VCaP (cell line): ENCODE measurements around the gene KCTD20.
"Not testable (repeated sequence)": the region's sequence is repeated elsewhere in the genome, so short reads cannot be mapped to it uniquely, and the experiment has no call there.

Source experiments
- H3K27ac ChIP-seq: fragments of 450-650 bp; 2 replicates; pipeline ENCODE4 v1.5.1; 2017
- TF ChIP-seq, protein P1 (sequence below): fragments of 450-650 bp; conservative IDR thresholded peaks from 2 replicates; pipeline ENCODE4 v1.5.1; 2017; ENCODE audit warnings: mild to moderate bottlenecking, moderate library complexity

The KCTD20 gene

GRCh38 chr6:36467625-36468024 is 24.8 kb downstream of the KCTD20 start:
- TF ChIP-seq, protein P1, sequence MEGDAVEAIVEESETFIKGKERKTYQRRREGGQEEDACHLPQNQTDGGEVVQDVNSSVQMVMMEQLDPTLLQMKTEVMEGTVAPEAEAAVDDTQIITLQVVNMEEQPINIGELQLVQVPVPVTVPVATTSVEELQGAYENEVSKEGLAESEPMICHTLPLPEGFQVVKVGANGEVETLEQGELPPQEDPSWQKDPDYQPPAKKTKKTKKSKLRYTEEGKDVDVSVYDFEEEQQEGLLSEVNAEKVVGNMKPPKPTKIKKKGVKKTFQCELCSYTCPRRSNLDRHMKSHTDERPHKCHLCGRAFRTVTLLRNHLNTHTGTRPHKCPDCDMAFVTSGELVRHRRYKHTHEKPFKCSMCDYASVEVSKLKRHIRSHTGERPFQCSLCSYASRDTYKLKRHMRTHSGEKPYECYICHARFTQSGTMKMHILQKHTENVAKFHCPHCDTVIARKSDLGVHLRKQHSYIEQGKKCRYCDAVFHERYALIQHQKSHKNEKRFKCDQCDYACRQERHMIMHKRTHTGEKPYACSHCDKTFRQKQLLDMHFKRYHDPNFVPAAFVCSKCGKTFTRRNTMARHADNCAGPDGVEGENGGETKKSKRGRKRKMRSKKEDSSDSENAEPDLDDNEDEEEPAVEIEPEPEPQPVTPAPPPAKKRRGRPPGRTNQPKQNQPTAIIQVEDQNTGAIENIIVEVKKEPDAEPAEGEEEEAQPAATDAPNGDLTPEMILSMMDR = no peak
- no peak overlapping the region for H3K27ac ChIP-seq

- no peak overlapping the region for H3K27ac ChIP-seq
- TF ChIP-seq, protein P1 = no peak
These were observed 26.4 kb downstream of the KCTD20 start for GRCh38 chr6:36469148-36469661.

GRCh38 chr6:36469946-36470345 is 27.1 kb downstream of the KCTD20 start:
- H3K27ac ChIP-seq = no peak overlapping the region
- TF ChIP-seq, protein P1 = no peak

DNA sequence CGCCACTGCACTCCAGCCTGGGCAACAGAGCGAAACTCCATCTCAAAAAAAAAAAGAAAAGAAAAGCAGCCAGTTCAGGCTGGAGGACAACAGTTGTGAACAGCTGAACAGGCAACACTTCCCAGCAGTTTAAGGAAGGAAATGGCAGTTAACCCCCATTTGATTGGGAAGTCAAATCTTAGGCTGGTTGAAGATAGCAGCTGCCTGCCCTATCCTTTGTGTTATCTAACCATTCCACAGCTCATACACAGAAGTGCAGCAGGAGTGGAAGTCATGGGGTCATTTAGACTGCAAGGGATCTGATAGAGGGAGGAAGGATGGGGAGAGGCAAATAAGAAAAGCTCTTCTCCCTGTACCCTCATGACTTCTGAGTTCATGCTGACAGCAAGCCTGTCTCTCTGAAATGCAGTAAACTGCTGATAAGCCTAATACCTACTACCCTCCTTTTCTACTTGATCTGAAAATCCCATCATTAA is 35.3 kb downstream of the KCTD20 start:
- TF ChIP-seq, protein P1 = no peak

DNA sequence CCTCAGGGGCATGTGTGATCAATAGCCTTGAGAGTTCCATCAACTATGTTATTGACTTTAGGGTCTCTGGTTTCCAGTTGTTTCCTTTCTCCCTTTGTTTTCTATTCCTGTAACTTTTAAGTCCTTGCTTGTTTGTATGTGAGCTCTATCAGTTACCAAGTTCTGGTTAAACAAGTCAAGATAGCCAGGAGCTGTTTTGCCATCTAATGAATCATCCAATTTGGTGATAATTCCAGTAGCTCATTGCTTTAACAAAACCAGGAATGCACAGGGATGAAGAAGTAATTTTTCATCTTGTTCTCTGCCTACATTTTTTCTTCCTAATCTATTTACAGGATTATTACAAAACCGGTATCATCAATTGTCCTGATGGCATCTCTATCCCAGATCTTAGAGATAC is 36.5 kb downstream of the KCTD20 start:
- TF ChIP-seq, protein P1 = no peak
- no peak overlapping the region for H3K27ac ChIP-seq

More for the DNA sequence above, 35.3 kb downstream of the KCTD20 start:
- H3K27ac ChIP-seq = no peak overlapping the region

DNA sequence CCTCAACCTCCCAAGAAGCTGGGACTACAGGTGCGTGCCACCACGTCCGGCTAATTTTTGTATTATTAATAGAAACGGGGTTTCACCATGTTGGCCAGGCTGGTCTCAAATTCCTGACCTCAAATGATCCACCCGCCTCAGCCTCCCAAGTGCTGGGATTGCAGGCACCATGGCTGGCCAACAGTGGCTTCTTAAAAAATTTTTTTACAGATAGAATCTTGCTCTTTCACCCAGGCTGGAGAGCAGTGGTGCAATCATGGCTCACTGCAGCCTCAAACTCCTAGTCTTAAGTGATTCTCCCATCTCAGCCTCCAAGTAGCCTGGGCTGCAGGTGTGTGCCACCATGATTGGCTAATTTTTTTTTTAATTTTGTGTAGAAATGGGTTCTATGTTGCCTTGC is 40.5 kb downstream of the KCTD20 start:
- H3K27ac ChIP-seq = not testable (repeated sequence)

DNA sequence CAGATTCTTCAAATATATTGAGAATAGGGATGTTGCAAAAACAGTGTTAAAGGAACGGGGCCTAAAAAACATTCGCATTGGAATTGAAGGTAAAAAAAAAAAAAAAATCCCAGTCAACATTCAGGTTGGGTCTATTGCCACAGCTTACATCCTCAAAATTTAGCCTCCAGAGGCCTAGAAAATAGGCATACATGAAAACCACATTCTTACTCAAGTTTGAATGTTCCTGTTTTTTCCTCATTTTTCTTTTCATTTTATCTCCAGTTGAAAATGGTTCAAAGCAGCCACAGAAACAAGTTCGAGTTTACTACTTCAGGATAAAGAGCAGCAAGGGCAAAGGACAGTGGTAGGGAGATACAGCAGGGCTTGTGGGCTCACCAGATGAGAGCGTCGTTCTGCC is 41.9 kb downstream of the KCTD20 start:
- H3K27ac ChIP-seq = no peak overlapping the region
- TF ChIP-seq, protein P1 = no peak

DNA sequence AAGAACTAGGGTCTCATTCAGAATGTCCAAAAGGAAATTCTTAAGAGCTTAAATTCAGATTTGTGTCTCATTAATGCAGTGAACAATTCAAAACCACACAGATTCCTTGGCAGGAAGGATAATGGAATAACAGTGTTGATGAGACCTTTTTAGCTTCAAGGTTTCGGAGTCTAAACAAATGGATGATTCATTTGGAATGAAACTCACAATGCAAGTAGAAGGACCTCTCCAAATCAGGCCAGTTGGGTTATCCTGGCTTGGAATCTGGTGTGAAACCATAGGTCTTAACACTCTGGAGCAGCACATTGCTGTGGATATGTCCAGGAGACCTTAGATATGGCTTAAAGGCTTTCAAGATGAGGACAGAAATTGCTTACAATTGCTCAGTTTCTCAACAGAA is 44.9 kb downstream of the KCTD20 start:
- TF ChIP-seq, protein P1 = no peak
- no peak overlapping the region for H3K27ac ChIP-seq
